ENCODE results near the gene CTNNA2. TPM values are rescaled to one million over a fixed set of nuclear protein-coding genes. Genes with fewer than 3 reads are reported as not detected.

The CTNNA2 gene
- total RNA-seq, 4 donors from 2014 or later = 0.19 TPM; not detected in 3

DNA sequence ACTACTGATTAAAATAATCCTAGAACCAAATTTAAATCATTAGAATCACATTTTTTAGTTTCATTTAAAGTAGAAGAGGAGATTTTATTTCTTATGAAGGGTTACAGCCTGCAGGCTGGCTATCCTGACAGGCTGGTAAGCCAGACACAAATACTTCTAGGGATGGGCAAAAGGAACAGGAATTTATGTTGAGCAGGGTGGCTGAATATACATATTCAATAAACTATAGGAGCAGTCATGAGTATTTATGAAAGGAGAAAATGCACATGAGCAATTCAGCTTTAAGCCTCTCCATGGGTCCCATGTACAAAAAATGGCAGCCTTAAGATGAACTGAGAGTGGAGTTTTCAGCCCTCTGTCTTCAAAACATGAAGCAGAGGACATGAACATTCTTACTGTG is 182.4 kb downstream of the CTNNA2 start:
- TF ChIP-seq, protein P1, sequence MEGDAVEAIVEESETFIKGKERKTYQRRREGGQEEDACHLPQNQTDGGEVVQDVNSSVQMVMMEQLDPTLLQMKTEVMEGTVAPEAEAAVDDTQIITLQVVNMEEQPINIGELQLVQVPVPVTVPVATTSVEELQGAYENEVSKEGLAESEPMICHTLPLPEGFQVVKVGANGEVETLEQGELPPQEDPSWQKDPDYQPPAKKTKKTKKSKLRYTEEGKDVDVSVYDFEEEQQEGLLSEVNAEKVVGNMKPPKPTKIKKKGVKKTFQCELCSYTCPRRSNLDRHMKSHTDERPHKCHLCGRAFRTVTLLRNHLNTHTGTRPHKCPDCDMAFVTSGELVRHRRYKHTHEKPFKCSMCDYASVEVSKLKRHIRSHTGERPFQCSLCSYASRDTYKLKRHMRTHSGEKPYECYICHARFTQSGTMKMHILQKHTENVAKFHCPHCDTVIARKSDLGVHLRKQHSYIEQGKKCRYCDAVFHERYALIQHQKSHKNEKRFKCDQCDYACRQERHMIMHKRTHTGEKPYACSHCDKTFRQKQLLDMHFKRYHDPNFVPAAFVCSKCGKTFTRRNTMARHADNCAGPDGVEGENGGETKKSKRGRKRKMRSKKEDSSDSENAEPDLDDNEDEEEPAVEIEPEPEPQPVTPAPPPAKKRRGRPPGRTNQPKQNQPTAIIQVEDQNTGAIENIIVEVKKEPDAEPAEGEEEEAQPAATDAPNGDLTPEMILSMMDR (IDR thresholded peaks at IDR 0.05) = no peak
- no peak for DNase-seq (ENCODE audit: low spot score)
- no peak for ATAC-seq (ENCODE audit: low FRiP score)

DNA sequence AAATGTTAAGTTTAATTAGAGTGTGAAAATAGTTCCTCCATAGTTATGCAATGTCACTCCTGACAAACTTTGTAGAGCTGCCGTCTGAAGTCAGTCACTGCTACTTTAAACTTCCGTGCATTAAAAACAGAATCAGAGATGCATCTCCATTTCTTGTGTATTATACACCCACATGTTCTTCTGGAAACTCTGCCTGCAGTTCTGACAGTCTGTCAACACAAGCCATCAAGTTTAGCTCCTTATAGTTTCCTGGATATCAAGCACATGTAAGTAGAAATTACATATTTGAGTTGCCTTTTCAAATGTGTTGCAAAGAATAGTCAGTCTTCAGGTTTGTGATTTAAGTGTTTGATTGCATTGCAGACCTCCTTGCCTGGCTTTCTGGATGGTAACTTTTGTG is 184.3 kb downstream of the CTNNA2 start:
- no peak for DNase-seq (ENCODE audit: low spot score)
- TF ChIP-seq, protein P1 (IDR thresholded peaks at IDR 0.05) = no peak
- ATAC-seq (ENCODE audit: low FRiP score) = no peak

DNA sequence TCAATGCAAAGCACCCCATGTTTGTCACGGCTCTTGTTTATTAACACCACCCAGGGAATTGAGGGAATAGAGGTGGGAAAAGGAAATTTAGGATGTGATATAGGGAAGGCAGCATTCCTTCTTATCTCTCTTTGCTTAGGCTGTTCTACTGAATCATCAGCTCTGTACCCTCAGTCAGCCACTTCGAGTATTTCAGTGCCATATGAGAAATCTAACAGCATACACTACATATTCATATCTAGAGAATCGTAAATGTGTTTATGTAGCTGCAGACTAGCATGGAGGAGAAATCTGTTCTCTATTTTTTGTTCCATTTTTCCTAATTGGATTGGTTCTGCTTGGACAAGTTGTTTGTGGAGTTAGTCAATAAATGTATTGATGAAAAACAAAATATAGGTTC is 187.8 kb downstream of the CTNNA2 start:
- ATAC-seq (ENCODE audit: low FRiP score) (no peak), DNase-seq (ENCODE audit: low spot score) (no peak)
- TF ChIP-seq, protein P1 (IDR thresholded peaks at IDR 0.05) = no peak

DNA sequence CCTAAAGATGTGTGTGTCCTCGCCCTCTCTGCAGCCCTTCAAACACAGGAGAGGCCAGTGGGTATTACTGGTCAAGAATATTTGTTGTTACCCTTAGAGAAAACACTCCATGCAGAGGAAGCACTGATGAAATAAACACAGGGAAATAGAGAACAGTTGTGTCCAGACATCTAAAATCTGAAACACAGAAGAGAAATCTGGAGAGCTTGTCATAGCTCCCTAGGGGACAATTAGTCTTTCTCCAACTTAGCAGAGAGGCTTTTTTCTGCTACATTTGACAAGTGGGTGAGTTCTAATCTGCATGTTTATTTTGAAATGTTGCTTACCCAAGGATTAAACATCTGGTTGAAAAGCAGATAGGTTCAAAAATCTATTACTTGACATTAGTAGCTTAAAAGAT is 190.1 kb downstream of the CTNNA2 start:
- TF ChIP-seq, protein P1 (IDR thresholded peaks at IDR 0.05) = no peak
- ATAC-seq (ENCODE audit: low FRiP score) = no peak
- DNase-seq (ENCODE audit: low spot score) = no peak

DNA sequence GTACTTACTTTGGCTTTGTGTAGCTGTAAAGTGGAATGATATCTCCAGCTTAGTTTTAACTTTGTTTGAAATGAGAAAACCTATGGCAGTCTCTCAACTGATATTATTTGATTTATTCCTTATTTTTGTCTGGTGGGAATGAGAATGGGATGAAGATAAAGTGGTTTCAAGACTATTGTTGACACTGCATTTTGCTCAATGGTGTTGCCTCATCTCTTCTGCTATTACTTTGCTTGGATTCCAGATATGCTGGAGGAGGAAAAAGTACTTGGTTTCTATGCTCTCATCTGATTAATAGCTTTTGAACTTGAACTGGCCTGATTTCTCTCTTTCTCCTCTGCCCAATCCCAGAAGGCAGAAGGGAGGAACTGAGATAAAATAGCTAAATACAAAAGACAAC is 198.2 kb downstream of the CTNNA2 start:
- ATAC-seq (ENCODE audit: low FRiP score) = no peak
- no peak for DNase-seq (ENCODE audit: low spot score)
- TF ChIP-seq, protein P1 (IDR thresholded peaks at IDR 0.05) = no peak

DNA sequence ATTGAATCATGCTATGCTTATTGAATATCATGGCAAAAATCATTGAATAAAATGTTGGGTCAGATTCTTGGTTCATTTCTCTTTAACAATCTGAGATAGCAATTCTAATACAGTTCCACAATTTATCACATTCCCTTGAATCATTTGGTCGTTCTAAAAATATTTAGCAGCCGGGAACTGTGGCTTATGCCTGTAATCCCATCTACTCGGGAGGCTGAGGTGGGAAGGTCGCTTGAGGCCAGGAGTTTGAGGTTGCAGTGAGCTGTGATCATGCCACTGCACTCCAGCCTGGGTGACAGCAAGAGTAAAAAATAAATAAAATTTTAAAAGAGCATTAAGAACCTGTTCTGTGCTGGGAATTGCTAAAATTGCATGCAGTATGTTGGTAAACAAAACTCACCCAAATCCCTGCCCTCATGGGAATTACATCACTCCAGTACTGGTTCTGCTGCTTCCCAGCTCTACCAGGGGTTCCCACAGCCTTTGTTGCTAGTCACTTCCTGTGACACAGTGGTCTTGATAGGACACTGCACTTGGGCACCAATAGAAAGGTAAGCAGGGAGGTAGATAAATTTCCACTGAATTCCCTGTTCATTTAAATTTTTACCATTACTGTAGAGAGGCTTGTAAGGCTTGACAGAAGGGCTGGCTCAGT is 200.4 kb downstream of the CTNNA2 start:
- TF ChIP-seq, protein P1 (IDR thresholded peaks at IDR 0.05) = no peak
- ATAC-seq (ENCODE audit: low FRiP score) = no peak
- no peak for DNase-seq (ENCODE audit: low spot score)

DNA sequence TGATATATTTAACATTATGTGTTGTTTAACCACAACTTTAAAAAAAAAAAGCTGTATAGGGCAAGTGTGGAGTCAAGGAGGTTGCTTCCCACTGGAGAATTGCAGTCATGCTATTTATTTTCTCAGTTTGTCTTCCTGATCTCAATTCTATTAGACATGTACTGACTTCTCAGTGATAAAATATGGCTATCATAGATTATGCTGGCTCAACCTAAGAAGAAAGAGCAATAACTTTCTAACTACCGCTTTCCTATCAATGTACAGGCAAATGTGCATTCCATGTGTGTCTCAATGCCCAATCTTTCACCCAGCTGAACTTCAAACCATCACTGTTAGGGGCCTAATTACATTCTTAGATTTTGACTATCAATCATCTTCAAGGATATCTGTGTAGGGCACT is 201.4 kb downstream of the CTNNA2 start:
- DNase-seq (ENCODE audit: low spot score) = no peak
- ATAC-seq (ENCODE audit: low FRiP score) = no peak
- TF ChIP-seq, protein P1 (IDR thresholded peaks at IDR 0.05) = no peak

Data from omental fat pad (tissue), 4 donors.